Loucy (cell line): Measurements from ENCODE around the gene WFIKKN1.

Experiments
- CTCF ChIP-seq: fragments of 200-600 bp; sonication (generic); conservative IDR thresholded peaks from 2 replicates; pipeline ENCODE4 v1.5.1; 2014; ENCODE audit warnings: mild to moderate bottlenecking, antibody characterized with exemption, low read length
- EZH2phosphoT487 ChIP-seq: fragments of 200-600 bp; IDR thresholded peaks from 2 replicates; pipeline ENCODE4 v1.6.1; 2018; ENCODE audit warnings: antibody characterized with exemption, mild to moderate bottlenecking, moderate library complexity, borderline replicate concordance

GRCh38 chr16:629833-630248, 944 bp upstream of the WFIKKN1 start:
- TF ChIP-seq CTCF, result no peak
- no peak for TF ChIP-seq EZH2phosphoT487
